SK-N-SH treated with all-trans-retinoic acid at 6 μM for 48 hours (cell line): ENCODE measurements around the gene MARCOL.

Source experiments
- ATAC-seq: fragments of 200-7000 bp; cut with Tn5 transposase; 3 replicates; pipeline ENCODE4 v1.9.1; 2020; ENCODE audit warnings: mild to moderate bottlenecking, moderate library complexity
- ARNTL ChIP-seq: fragments of 450-650 bp; formaldehyde crosslinking; IDR thresholded peaks from 2 replicates; pipeline ENCODE4 v1.5.0; 2020; ENCODE audit warnings: low read depth, mild to moderate bottlenecking, moderate library complexity, borderline replicate concordance
- BACH2 ChIP-seq: fragments of 250-450 bp; sonication (Bioruptor Pico); IDR thresholded peaks from 2 replicates; pipeline ENCODE4 v1.9.0; 2021; ENCODE audit warnings: mild to moderate bottlenecking, borderline replicate concordance
- ESRRG ChIP-seq: fragments of 250-450 bp; sonication (Bioruptor Pico); IDR thresholded peaks from 2 replicates; pipeline ENCODE4 v1.6.1; 2021; ENCODE audit warnings: mild to moderate bottlenecking
- GLIS3 ChIP-seq: fragments of 250-450 bp; sonication (Bioruptor Pico); IDR thresholded peaks from 2 replicates; pipeline ENCODE4 v1.5.0; 2020; ENCODE audit warnings: mild to moderate bottlenecking, moderate library complexity
- ISL1 ChIP-seq: fragments of 250-450 bp; sonication (Bioruptor Pico); IDR thresholded peaks from 2 replicates; pipeline ENCODE4 v2.1.2; 2022; ENCODE audit warnings: mild to moderate bottlenecking, moderate library complexity
- PPARA ChIP-seq: fragments of 250-450 bp; sonication (Bioruptor Pico); IDR thresholded peaks from 2 replicates; pipeline ENCODE4 v1.5.0; 2020; ENCODE audit warnings: mild to moderate bottlenecking, borderline replicate concordance
- RARB ChIP-seq: fragments of 250-450 bp; sonication (Bioruptor Pico); IDR thresholded peaks from 2 replicates; pipeline ENCODE4 v1.8.0; 2021; ENCODE audit warnings: mild to moderate bottlenecking, moderate library complexity
- SNAI2 ChIP-seq: fragments of 250-450 bp; sonication (Bioruptor Pico); IDR thresholded peaks from 2 replicates; pipeline ENCODE4 v1.5.0; 2020; ENCODE audit warnings: mild to moderate bottlenecking, moderate library complexity
- TCF4 ChIP-seq: fragments of 250-450 bp; sonication (Bioruptor Pico); IDR thresholded peaks from 2 replicates; pipeline ENCODE4 v1.8.0; 2021; ENCODE audit warnings: mild to moderate bottlenecking, moderate library complexity, borderline replicate concordance
- TOX ChIP-seq: fragments of 250-450 bp; sonication (Bioruptor Pico); IDR thresholded peaks from 2 replicates; pipeline ENCODE4 v1.8.0; 2021; ENCODE audit warnings: mild to moderate bottlenecking, moderate library complexity, borderline replicate concordance
- ZC3H10 ChIP-seq: fragments of 250-450 bp; sonication (Bioruptor Pico); IDR thresholded peaks from 2 replicates; pipeline ENCODE4 v1.5.1; 2021; ENCODE audit warnings: mild to moderate bottlenecking, moderate library complexity
- ZFP3 ChIP-seq: fragments of 250-450 bp; sonication (Bioruptor Pico); IDR thresholded peaks from 2 replicates; pipeline ENCODE4 v1.5.0; 2020; ENCODE audit warnings: mild to moderate bottlenecking, moderate library complexity
- ZFP30 ChIP-seq: fragments of 450-650 bp; formaldehyde crosslinking; IDR thresholded peaks from 2 replicates; pipeline ENCODE4 v1.5.0; 2022; ENCODE audit warnings: mild to moderate bottlenecking, moderate library complexity
- ZNF565 ChIP-seq: fragments of 450-650 bp; formaldehyde crosslinking; conservative IDR thresholded peaks from 2 replicates; pipeline ENCODE4 v1.5.0; 2020; ENCODE audit warnings: low read depth, mild to moderate bottlenecking, moderate library complexity
- ZNF70 ChIP-seq: fragments of 450-650 bp; formaldehyde crosslinking; IDR thresholded peaks from 2 replicates; pipeline ENCODE4 v1.5.0; 2020; ENCODE audit warnings: mild to moderate bottlenecking, moderate library complexity
- ZNF8 ChIP-seq: fragments of 450-650 bp; formaldehyde crosslinking; IDR thresholded peaks from 2 replicates; pipeline ENCODE4 v1.5.0; 2020; ENCODE audit warnings: mild to moderate bottlenecking, moderate library complexity
- TF ChIP-seq, protein P1 (sequence below): fragments of 250-450 bp; sonication (Bioruptor Pico); IDR thresholded peaks from 2 replicates; pipeline ENCODE4 v1.5.1; 2021; ENCODE audit warnings: mild to moderate bottlenecking, moderate library complexity
- TF ChIP-seq, protein P2 (sequence below): fragments of 250-450 bp; sonication (Bioruptor Pico); IDR thresholded peaks from 2 replicates; pipeline ENCODE4 v1.8.0; 2021; ENCODE audit warnings: low read depth, mild to moderate bottlenecking, moderate library complexity, borderline replicate concordance
- TF ChIP-seq, protein P3 (sequence below): fragments of 250-450 bp; sonication (Bioruptor Pico); IDR thresholded peaks from 2 replicates; pipeline ENCODE4 v1.5.0; 2020; ENCODE audit warnings: mild to moderate bottlenecking, moderate library complexity
- TF ChIP-seq, protein P4 (sequence below): fragments of 250-450 bp; sonication (Bioruptor Pico); IDR thresholded peaks from 2 replicates; pipeline ENCODE4 v1.5.1; 2020; ENCODE audit warnings: low read depth, mild to moderate bottlenecking, moderate library complexity

Gene MARCOL

DNA sequence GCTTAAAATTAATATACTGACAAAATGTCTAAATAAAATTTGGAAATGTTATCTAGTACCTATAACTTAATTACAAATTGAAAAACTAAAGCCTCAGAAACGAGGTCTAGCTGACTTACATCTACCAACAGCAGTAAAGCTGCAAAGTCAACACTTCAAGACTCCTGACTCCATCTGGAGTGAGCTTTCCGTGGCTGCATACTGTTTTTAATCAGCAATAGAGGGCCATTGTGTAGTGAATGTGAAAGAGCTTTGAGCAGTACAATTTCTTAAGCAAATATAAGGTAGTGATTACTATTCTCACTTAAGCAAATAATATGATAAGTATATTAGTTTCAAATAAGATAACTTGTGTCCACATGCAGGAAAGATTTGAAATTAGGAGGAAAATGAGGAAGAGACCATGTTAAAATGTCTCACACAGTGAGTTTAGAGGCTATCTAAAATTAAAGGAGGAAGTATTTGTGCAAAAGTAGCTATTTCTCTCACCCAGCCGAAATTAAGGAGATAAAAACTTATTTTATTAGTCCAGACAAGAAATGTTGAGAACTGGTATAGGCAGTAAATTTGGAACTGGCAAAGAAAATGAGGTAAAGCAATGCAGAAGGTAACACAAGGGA, 29.1 kb upstream of the MARCOL start:
- TF ChIP-seq BACH2 (CRISPR knock-in tag): no peak
- TF ChIP-seq, protein P1, sequence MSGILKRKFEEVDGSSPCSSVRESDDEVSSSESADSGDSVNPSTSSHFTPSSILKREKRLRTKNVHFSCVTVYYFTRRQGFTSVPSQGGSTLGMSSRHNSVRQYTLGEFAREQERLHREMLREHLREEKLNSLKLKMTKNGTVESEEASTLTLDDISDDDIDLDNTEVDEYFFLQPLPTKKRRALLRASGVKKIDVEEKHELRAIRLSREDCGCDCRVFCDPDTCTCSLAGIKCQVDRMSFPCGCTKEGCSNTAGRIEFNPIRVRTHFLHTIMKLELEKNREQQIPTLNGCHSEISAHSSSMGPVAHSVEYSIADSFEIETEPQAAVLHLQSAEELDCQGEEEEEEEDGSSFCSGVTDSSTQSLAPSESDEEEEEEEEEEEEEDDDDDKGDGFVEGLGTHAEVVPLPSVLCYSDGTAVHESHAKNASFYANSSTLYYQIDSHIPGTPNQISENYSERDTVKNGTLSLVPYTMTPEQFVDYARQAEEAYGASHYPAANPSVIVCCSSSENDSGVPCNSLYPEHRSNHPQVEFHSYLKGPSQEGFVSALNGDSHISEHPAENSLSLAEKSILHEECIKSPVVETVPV (CRISPR knock-in tag): no peak
- no peak for ATAC-seq

DNA sequence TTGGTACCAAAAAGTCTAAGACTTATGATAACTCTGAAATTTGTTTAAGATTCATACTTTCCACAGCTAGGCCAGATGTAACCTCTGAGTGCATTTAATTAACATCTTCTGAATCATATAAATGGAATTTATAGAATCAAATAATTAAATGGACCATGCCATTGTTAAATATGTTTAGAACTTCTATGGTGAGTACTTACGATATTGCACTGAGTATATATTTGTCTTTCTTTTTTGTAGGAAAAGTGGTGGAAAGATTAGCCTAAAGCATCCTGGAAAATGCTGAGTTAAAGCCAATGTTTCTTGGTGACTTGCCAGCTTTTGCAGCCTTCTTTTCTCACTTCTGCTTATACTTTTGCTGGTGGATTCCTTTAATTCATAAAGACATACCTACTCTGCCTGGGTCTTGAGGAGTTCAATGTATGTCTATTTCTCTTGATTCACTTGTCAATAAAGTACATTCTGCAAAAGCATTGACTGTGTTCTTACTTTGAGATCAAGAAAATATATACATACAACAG, 23.6 kb upstream of the MARCOL start:
- ATAC-seq: no peak
- no peak for TF ChIP-seq ARNTL (CRISPR knock-in tag)
- no peak for TF ChIP-seq RARB (CRISPR knock-in tag)
- no peak for TF ChIP-seq ESRRG
- TF ChIP-seq ZC3H10 (CRISPR knock-in tag): no peak
- no peak for TF ChIP-seq PPARA (CRISPR knock-in tag)
- TF ChIP-seq TCF4 (CRISPR knock-in tag): no peak
- TF ChIP-seq, protein P2, sequence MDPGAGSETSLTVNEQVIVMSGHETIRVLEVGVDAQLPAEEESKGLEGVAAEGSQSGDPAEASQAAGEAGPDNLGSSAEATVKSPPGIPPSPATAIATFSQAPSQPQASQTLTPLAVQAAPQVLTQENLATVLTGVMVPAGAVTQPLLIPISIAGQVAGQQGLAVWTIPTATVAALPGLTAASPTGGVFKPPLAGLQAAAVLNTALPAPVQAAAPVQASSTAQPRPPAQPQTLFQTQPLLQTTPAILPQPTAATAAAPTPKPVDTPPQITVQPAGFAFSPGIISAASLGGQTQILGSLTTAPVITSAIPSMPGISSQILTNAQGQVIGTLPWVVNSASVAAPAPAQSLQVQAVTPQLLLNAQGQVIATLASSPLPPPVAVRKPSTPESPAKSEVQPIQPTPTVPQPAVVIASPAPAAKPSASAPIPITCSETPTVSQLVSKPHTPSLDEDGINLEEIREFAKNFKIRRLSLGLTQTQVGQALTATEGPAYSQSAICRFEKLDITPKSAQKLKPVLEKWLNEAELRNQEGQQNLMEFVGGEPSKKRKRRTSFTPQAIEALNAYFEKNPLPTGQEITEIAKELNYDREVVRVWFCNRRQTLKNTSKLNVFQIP (CRISPR knock-in tag): no peak
- no peak for TF ChIP-seq BACH2 (CRISPR knock-in tag)
- TF ChIP-seq, protein P1 (CRISPR knock-in tag): no peak
- TF ChIP-seq ZNF565 (CRISPR knock-in tag): no peak
- TF ChIP-seq ISL1 (CRISPR knock-in tag): no peak
- TF ChIP-seq ZNF70: no peak
- TF ChIP-seq, protein P3, sequence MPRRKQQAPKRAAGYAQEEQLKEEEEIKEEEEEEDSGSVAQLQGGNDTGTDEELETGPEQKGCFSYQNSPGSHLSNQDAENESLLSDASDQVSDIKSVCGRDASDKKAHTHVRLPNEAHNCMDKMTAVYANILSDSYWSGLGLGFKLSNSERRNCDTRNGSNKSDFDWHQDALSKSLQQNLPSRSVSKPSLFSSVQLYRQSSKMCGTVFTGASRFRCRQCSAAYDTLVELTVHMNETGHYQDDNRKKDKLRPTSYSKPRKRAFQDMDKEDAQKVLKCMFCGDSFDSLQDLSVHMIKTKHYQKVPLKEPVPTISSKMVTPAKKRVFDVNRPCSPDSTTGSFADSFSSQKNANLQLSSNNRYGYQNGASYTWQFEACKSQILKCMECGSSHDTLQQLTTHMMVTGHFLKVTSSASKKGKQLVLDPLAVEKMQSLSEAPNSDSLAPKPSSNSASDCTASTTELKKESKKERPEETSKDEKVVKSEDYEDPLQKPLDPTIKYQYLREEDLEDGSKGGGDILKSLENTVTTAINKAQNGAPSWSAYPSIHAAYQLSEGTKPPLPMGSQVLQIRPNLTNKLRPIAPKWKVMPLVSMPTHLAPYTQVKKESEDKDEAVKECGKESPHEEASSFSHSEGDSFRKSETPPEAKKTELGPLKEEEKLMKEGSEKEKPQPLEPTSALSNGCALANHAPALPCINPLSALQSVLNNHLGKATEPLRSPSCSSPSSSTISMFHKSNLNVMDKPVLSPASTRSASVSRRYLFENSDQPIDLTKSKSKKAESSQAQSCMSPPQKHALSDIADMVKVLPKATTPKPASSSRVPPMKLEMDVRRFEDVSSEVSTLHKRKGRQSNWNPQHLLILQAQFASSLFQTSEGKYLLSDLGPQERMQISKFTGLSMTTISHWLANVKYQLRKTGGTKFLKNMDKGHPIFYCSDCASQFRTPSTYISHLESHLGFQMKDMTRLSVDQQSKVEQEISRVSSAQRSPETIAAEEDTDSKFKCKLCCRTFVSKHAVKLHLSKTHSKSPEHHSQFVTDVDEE: no peak
- no peak for TF ChIP-seq ZFP30 (CRISPR knock-in tag)
- no peak for TF ChIP-seq ZNF8
- TF ChIP-seq ZFP3 (CRISPR knock-in tag): no peak
- TF ChIP-seq, protein P4, sequence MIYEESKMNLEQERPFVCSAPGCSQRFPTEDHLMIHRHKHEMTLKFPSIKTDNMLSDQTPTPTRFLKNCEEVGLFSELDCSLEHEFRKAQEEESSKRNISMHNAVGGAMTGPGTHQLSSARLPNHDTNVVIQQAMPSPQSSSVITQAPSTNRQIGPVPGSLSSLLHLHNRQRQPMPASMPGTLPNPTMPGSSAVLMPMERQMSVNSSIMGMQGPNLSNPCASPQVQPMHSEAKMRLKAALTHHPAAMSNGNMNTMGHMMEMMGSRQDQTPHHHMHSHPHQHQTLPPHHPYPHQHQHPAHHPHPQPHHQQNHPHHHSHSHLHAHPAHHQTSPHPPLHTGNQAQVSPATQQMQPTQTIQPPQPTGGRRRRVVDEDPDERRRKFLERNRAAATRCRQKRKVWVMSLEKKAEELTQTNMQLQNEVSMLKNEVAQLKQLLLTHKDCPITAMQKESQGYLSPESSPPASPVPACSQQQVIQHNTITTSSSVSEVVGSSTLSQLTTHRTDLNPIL (CRISPR knock-in tag): no peak
- no peak for TF ChIP-seq TOX

DNA sequence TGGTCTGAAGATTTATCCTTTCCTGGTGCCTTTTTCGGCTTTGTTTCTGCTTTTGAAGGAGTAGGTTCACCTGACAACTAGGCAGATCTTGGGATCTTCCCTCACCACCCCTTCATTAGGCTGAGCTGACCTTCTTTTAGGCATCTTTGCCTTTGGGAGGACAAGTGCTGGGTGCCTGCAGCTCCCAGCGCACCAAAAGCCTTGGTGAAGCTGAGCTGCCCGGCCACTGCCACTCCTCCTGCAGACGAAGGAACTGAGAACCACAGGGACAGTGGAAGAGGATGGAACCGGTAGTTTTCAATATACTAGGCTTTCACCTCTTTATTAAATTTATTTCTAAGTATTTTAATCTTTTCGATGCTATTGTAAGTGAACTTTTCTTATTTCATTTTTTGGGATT, 16.8 kb upstream of the MARCOL start:
- TF ChIP-seq ZFP30 (CRISPR knock-in tag) (no peak), ZNF565 (CRISPR knock-in tag) (no peak), ESRRG (no peak), SNAI2 (CRISPR knock-in tag) (no peak), BACH2 (CRISPR knock-in tag) (no peak), TOX (no peak), ZNF8 (no peak), TCF4 (CRISPR knock-in tag) (no peak), ISL1 (CRISPR knock-in tag) (no peak), GLIS3 (CRISPR knock-in tag) (no peak)
- ATAC-seq: no peak
